ENCODE results near the gene TMEM269.

TMEM269 gene

GRCh38 chr1:42838482-42839190 lies 53.8 kb downstream of the TMEM269 start:
- TF ChIP-seq CTCF (IDR thresholded peaks at IDR 0.05; ENCODE audit: low read depth, low read length, missing control alignments), result no peak
- no peak overlapping the region for H3K4me3 ChIP-seq (ENCODE audit: low read depth, low read length)
- H3K27me3 ChIP-seq (replicated peaks), result no peaks in the 10 kb centered on the region
- DNase-seq, result no peak
- no peak overlapping the region for H3K27ac ChIP-seq
- H3K36me3 ChIP-seq (replicated peaks), result no peaks in the 10 kb centered on the region
- in situ Hi-C loops (cut with HindIII; ENCODE audit: low pct_ligation_motif_present, low sequenced_read_pairs), result no loop called here

GRCh38 chr1:42841010-42841409 lies 56.2 kb downstream of the TMEM269 start:
- no peaks in the 10 kb centered on the region for H3K36me3 ChIP-seq (replicated peaks)
- in situ Hi-C loops (cut with HindIII; ENCODE audit: low pct_ligation_motif_present, low sequenced_read_pairs), result no loop called here
- no peaks in the 10 kb centered on the region for H3K27me3 ChIP-seq (replicated peaks)
- no peak for DNase-seq
- H3K27ac ChIP-seq, result no peak overlapping the region
- no peak overlapping the region for H3K4me3 ChIP-seq (ENCODE audit: low read depth, low read length)
- TF ChIP-seq CTCF (IDR thresholded peaks at IDR 0.05; ENCODE audit: low read depth, low read length, missing control alignments), result no peak

- in situ Hi-C loops (cut with HindIII; ENCODE audit: low pct_ligation_motif_present, low sequenced_read_pairs), result no loop called here
- DNase-seq, result no peak
- no peaks in the 10 kb centered on the region for H3K36me3 ChIP-seq (replicated peaks)
- H3K27me3 ChIP-seq (replicated peaks), result no peaks in the 10 kb centered on the region
- no peak for TF ChIP-seq CTCF (IDR thresholded peaks at IDR 0.05; ENCODE audit: low read depth, low read length, missing control alignments)
- no peak overlapping the region for H3K27ac ChIP-seq
- no peak overlapping the region for H3K4me3 ChIP-seq (ENCODE audit: low read depth, low read length)
These were observed 56.8 kb downstream of the TMEM269 start for GRCh38 chr1:42841440-42842147.

GRCh38 chr1:42844592-42845140 lies 59.9 kb downstream of the TMEM269 start:
- no peak for DNase-seq
- H3K36me3 ChIP-seq (replicated peaks), result peaks cover 2% of the 10 kb centered on the region
- H3K4me3 ChIP-seq (ENCODE audit: low read depth, low read length), result no peak overlapping the region
- in situ Hi-C loops (cut with HindIII; ENCODE audit: low pct_ligation_motif_present, low sequenced_read_pairs), result no loop called here
- H3K27me3 ChIP-seq (replicated peaks), result no peaks in the 10 kb centered on the region
- no peak for TF ChIP-seq CTCF (IDR thresholded peaks at IDR 0.05; ENCODE audit: low read depth, low read length, missing control alignments)
- no peak overlapping the region for H3K27ac ChIP-seq

- Histone ChIP-seq H3K36me3 (replicated peaks) (peaks cover 4% of the 10 kb centered on the region), H3K27ac (no peak overlapping the region), H3K4me3 (ENCODE audit: low read depth, low read length) (no peak overlapping the region), H3K27me3 (replicated peaks) (no peaks in the 10 kb centered on the region)
- in situ Hi-C loops (cut with HindIII; ENCODE audit: low pct_ligation_motif_present, low sequenced_read_pairs), result no loop called here
- DNase-seq, result no peak
- TF ChIP-seq CTCF (IDR thresholded peaks at IDR 0.05; ENCODE audit: low read depth, low read length, missing control alignments), result no peak
These were observed 60.4 kb downstream of the TMEM269 start for GRCh38 chr1:42845193-42845592.

All from brain microvascular endothelial cell (primary cell).